Stimulated activated CD4-positive, alpha-beta T cell treated with anti-CD3 and anti-CD28 coated beads, Interleukin-12 subunit alpha, Interleukin-12 subunit beta, amount 100 ng/mL, for 24 hours (primary cell): ENCODE measurements around the gene TCEAL6.
"Not testable (repeated sequence)": the region's sequence is repeated elsewhere in the genome, so short reads cannot be mapped to it uniquely, and the experiment has no call there.

ENCODE experiments used
- DNase-seq, 2 experiments: peaks; one replicate each; pipeline ENCODE4 v3.0.0-alpha.2; 2020; ENCODE audit warnings: low read depth in 2 of 2

The TCEAL6 gene

GRCh38 chrX:102142274-102142673, at the start of gene TCEAL6:
Gene TCEAL6, minus strand, starts transcription at chrX:102142481.
- not testable (repeated sequence) for DNase-seq

- no peak for DNase-seq
Measured at GRCh38 chrX:102185967-102186720, 43.9 kb upstream of the TCEAL6 start.

GRCh38 chrX:102155806-102156179, 13.5 kb upstream of the TCEAL6 start, which contains the start of gene BEX5:
Gene BEX5, minus strand, starts transcription at chrX:102155977. Its CDS starts 1,712 bp downstream, at chrX:102154265.
- DNase-seq = peak in 1 of 2 experiments; percentile 29

- DNase-seq = no peak
Measured at GRCh38 chrX:102154900-102155805, 12.9 kb upstream of the TCEAL6 start.

- no peak for DNase-seq
Measured at GRCh38 chrX:102154218-102154860, 12.1 kb upstream of the TCEAL6 start.

- not testable (repeated sequence) for DNase-seq
Measured at GRCh38 chrX:102141631-102142030, 650 bp downstream of the TCEAL6 start.

GRCh38 chrX:102140876-102141275, 1.4 kb downstream of the TCEAL6 start:
- not testable (repeated sequence) for DNase-seq

- DNase-seq = no peak
Measured at GRCh38 chrX:102138064-102138463, 4.2 kb downstream of the TCEAL6 start.

GRCh38 chrX:102129473-102129872, 12.8 kb downstream of the TCEAL6 start:
- DNase-seq = no peak

GRCh38 chrX:102126863-102127262, 15.4 kb downstream of the TCEAL6 start:
- no peak for DNase-seq

- DNase-seq = not testable (repeated sequence)
Measured at GRCh38 chrX:102126080-102126818, 16.0 kb downstream of the TCEAL6 start.

GRCh38 chrX:102125436-102125835, 16.8 kb downstream of the TCEAL6 start, which contains the start of gene TCEAL2:
Gene TCEAL2, plus strand, starts transcription at chrX:102125679. Its CDS starts 1,152 bp downstream, at chrX:102126831.
- not testable (repeated sequence) for DNase-seq

GRCh38 chrX:102125014-102125413, 17.3 kb downstream of the TCEAL6 start:
- DNase-seq = not testable (repeated sequence)

GRCh38 chrX:102115748-102116147, 26.5 kb downstream of the TCEAL6 start:
- DNase-seq = no peak

GRCh38 chrX:102113367-102113766, 28.9 kb downstream of the TCEAL6 start:
- DNase-seq = no peak
